ENCODE data around the gene PSIP1.
"Not testable (repeated sequence)": the region's sequence is repeated elsewhere in the genome, so short reads cannot be mapped to it uniquely, and the experiment has no call there.

Gene PSIP1

DNA sequence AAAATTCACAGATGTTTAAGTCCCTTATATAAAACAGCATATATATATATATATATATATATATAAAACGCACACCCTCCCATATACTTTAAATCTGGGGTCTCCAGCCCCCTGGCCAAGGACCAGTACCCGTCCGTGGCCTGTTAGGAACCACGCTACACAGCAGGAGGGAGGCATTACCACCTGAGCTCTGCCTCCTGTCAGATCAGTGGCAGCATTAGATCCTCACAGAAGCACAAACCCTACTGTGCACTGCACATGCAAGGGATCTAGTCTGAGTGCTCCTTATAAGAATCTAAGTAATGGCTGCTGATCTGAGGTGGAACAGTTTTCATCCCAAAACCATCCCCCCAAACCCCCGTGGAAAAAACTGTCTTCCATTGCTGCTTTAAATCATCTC lies 9.0 kb downstream of the PSIP1 start:
- no peak for DNase-seq

DNA sequence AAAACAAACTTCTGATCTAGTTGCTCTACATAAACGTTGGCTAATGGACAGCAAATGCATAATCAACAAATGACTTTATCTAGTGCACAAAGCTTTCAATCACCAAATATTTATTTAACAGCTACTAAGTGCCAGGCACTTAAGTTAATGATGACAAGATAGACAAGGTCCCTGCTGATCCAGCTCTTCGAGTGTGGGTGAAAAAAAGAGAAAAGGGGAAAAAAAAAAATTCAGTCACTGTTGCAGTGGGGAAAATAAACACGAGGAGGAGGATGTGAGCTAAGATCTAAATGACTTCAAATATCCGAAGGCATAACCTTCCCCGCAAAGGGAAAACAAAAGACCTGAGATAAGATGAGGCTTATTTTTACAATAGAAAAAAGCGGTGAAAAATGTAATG lies 9.6 kb downstream of the PSIP1 start:
- DNase-seq, result no peak

DNA sequence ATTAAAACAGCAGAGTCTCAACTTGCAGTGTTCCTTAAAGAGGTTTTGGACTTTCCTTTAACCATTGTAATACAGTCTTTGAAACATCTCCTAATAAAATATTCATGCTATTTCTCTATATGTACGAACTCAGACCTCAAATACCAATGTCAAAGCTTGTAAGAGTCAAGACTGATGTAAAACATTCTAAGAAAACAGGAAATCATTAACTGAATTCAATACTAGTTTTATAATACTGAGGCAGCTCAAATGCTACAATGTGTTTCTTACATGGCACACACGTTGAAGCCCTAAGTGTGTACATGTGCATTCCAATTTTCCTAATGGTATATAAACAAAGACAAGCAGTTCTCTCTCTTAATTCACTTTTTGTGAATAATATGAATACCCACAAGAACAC lies 11.6 kb downstream of the PSIP1 start:
- no peak for DNase-seq

DNA sequence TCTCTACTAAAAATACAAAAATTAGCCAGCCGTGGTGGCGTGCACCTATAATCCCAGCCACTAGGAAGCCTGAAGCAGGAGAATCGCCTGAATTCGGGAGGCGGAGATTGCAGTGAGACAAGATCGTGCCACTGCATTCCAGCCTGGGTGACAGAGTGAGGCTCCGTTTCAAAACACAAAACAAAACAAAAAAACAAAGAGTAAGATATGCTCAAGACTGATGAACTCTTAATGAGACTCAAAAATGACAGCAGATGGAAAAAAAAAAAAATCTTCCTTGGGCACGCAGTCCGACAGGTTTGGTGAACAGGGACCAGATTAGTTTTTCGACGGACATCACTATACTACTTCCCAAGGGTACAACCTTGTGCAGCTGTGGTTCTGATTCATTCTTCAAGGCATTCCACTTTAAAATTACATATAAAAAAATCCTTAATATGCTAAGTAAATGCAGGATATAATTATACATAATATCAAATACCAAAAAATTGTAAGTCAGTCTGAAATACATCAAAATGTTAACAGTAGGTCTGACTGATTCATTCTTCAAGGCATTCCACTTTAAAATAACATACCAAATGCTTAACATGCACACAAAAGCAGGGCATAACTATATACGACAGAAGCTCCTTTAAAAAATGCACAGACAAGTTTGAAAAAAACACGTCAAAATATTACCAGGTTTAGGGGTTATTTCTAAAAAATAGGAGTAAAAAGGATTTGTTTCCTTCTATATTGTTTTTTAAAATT lies 12.3 kb downstream of the PSIP1 start:
- no peak for DNase-seq

DNA sequence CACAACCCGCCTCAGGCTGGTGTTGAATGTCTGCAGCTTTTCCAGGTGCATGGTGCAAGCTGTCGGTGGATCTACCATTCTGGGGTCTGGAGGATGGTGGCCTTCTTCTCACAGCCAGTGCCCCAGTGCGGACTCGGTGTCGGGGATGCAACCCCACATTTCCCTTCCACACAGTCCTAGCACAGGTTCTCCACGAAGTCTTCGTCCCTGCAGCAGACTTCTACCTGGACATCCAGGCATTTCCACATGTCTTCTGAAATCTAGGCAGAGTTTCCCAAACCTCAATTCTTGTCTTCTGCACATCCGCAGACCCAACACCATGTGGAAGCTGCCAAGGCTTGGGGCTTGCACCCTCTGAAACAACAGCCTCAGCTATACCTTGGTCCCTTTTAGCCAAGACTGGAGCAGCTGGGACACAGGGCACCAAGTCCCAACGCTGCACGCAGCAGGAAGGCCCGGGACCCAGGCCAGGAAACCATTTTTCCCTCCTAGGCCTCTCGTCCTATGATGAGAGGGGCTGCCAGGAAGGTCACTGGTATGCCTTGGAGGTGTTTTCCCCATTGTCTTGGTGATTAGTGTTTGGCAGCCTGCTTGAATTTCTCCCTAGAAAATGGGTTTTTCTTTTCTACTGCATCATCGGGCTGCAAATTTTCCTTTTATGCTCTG lies 18.2 kb downstream of the PSIP1 start:
- no peak for DNase-seq

DNA sequence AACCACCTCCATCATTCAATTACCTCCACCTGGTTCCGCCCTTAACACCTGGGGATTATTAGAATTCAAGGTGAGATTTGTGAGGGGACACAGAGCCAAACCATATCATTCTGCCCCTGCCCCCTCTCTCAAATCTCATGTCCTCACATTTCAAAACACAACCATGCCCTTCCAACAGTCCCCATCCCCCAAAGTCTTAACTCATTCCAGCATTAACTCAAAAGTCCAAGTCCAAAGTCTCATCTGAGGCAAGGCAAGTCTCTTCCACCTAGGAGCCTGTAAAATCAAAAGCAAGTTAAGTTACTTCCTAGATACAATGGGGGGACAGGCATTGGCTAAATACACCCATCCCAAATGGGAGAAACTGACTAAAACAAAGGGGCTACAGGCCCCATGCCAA lies 18.8 kb downstream of the PSIP1 start:
- DNase-seq, result no peak

DNA sequence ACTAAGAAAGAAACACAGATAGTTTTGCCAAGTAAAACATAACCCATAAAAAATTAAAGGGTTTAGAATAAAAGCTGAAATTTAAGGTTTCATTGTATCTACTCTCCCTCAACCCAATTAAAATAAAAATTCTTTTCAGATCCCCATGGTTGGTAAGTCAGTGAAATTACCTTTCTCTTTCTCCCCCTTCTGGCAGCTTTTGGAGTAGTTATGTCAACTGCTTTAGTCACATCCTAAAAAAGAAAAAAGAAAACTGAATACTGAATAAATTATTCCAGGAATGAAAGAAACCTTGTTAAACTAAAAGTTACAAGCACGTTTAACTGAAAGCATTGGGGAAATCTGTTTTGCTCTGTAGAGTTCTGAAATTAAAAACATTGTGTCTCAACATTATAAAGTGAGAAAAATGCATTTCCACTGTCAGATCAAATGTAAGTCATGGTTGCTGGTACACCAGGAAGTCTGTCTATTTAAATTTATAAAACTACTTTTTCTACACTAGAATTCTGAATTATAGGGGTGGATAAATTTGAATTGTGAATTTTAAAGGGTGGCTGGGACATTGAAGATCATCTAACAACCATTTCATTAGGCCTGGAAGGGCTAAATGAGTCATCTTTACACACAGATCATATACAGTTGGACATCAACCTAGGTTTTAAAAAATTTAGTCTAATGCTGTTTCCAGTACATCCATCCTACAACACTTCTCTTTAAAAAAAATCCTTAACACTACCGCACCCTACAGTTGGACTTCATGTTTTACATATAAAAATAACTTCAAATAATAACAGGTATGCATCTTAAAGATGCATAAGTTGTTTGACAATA lies 24.7 kb downstream of the PSIP1 start:
- no peak for DNase-seq

DNA sequence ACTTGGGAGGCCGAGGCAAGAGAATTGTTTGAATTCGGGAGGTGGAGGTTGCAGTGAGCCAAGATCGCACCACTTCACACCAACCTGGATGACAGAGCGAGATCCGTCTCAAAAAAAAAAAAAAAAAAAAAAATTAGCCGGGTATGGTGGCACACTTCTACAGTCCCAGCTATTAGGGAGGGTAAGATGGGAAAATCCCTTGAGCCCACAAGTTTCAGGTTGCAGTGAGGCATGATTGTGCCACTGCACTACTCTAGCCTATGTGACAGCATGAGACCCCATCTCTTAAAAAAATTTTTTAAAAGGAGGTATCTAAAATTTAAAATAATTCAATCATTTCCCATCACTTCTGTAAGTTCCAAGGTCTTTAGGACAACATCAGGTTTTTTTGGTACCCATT lies 26.0 kb downstream of the PSIP1 start:
- DNase-seq, result no peak

DNA sequence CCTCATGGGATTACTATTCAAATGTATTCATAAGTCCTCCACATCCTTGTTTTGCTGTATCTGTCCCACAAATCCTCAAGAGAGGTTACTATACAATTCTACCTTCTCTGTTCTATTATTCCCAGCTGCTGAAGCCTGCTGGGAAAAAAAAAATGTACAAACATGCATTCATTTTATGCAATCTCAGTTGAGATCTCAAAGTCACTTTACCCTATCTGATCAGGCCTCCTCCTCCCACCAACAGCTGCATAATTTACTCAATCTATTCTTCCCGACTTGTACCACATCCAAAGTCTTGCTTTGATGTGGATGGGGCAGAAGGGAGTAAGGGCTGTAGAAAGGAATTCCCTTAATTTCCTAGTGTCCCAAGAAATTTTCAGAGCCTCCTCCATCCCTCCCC lies 28.6 kb downstream of the PSIP1 start:
- no peak for DNase-seq

DNA sequence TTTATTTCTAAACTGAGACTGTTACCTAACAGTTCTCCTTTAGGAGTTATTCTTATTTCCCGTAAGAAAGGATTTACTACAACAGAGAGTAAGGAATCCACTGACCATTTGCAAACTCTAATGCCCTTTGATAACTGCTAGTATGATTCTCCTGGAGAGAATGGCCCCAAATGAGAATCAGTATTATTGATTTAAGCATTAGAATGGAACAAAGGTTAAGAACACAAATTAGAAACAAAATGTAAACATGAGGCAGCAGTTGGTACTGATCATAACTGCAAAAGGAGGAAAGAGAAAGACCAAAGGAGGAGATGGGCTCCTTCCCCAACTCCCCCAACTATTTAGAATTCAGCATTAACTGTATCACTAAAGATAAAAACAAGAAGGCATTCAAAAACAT lies 30.7 kb downstream of the PSIP1 start:
- no peak for DNase-seq

DNA sequence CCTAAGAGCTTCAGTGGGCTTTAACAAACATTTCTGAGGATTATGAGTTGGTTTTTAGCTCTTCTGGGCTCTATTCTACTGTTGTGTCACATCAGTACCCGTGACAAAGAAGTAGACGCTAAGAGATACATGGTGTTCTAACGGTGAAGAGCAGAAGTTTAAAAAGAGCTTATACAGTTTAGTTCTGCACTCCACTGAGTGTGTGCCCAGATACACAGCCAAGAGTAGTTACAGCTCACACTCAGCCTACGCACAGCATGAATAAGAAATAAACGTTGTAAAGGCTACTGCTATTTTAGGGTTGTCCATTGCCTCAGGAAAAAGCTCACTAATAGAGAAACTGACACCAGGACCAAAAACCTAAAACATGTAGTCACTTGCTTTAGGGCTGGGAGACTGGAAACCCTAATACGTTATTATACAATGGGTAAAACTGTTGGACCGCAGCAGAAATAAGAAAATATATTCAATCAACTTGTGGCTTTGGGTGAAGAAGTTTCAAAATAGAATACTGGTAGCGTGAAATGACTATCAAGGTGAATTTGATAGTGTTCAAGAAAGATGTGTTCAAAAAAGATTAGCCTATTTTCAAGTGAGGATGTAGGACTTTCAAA lies 34.7 kb downstream of the PSIP1 start:
- no peak for DNase-seq

DNA sequence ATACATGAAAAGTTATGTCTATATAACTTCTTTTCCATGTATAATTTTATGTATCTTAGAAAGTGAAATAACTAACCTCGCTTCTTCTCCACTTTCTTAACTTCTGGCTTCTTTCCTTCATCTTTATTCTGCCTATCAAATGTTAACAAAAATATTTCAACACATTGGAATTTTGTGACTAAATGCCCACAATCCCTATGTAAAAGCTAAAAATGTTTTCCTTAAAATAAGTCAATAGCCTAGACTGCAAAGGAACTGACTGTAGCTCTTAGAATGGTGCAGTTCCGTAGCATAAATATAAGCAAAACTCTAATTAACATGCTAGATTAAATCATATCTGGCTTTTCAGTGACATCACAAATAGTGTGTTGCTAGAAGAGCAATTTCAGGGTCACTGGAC lies 40.9 kb downstream of the PSIP1 start:
- DNase-seq, result no peak

DNA sequence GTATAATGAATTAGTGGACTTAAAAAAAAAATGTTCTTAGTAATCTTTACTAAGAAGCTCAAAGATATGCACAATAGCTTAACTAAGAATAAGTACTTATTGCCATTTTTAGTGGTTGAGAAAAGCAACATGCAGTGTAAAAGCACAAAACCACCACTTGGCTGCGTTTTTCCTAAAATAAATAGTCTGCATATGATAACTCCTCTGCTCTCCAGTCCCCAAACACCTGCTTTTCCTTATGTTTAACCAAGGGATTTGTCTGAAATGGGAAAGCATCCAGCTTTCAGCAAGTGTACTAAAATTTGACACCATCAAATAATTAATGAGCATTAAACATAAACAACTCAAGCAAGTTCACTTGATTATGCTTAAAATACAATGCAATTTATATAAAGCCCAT lies 41.4 kb downstream of the PSIP1 start:
- DNase-seq, result no peak

DNA sequence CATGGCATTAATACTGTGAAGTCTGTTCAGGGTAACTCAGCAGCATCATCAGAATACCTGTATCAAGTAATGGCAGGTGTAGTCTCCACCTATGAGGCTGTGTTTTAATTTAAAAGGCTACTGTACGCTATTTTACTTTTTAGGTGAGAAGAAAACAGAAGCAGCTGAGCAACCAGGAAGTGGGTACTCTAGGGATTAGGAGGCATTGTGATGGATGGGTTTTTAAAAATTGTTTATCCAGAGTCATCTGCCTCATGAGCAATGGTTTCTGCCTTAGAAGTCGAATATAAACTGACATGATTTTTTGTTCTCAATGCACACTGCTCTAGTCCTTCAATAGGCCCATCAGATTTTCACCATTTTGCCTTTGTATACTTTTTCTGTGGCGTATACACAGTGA lies 42.6 kb downstream of the PSIP1 start:
- DNase-seq, result no peak

DNA sequence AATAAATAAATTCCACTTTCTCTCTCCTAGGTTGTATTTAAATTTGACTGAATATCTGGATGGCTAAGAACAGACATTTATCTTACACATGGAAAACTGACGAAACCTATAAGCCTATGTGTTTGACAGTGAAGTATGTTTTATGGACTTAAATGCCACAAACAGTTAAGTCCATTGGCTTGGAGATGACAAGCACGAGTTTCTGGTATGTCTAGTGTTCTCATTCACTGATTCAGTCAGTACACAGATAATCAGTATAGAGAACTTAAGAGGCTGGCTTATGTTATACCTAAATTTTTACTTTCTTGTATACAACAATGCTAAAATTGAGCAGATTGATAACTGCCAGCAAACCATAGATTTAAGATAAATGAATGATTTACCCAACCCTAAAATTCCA lies 49.2 kb downstream of the PSIP1 start:
- DNase-seq, result no peak

DNA sequence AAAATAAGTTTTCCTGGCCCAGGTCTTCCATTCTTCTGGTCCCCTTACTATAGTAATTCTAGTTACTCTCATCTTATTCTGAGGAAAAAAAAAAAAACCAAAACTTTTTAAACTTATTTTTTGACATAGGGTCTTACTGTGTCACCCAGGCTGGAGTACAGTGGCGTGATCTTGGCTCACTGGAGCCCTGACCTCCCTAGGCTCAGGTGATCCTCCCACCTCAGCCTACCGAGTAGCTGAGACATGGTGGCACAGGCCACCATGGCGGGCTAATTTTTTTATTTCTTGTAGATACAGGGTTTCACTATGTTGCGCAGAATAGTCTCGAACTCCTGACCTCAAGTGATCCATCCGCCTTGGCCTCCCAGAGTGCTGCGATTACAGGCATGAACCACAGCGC lies 49.7 kb downstream of the PSIP1 start:
- no peak for DNase-seq

DNA sequence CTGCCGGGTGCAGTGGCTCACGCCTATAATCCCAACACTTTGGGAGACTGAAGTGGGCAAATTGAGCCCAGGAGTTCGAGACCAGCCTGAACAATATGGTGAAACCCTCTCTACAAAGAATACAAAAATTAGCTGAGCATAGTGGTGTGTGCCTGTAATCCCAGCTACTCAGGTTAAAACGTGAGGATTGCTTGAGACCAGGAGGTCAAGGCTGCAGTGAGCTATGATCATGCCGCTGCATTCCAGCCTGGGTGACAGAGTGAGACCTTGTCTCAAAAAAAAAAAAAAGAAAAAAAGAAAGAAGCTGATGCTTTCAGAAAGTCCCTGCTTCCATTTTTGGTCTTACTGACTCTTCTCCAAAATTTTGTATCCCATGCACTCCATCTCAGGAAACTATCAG lies 56.8 kb downstream of the PSIP1 start:
- DNase-seq, result no peak

DNA sequence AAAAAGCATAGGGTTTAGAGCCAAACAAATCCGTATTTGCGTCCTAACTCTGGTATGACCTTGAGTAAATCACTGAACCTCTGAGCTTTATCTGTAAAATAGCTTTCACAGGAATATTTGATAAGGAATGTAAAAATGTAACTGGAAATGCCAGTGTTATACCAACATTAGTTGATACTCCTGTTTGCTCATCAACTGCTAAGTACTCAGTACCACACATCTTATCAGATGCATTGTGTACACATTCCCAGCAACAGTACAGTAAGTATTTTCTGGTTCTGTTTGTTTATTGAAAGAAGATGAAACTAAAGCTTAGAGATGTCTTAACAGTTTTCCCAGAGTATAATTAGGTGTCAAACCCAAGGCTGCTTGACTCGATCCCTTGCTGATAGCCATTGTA lies 66.6 kb downstream of the PSIP1 start:
- no peak for DNase-seq

DNA sequence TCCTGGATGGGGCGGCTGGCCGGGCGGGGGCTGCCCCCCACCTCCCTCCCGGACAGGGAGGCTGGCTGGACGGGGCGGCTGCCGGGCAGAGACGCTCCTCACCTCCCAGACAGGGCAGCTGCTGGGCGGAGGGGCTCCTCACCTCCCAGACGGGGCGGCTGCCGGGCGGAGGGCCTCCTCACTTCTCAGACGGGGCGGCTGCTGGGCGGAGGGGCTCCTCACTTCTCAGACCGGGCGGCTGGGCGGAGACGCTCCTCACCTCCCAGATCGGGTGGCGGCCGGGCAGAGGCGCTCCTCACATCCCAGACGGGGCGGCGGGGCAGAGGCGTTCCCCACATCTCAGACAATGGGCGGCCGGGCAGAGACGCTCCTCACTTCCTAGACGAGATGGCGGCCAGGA lies 68.5 kb downstream of the PSIP1 start:
- not testable (repeated sequence) for DNase-seq

DNA sequence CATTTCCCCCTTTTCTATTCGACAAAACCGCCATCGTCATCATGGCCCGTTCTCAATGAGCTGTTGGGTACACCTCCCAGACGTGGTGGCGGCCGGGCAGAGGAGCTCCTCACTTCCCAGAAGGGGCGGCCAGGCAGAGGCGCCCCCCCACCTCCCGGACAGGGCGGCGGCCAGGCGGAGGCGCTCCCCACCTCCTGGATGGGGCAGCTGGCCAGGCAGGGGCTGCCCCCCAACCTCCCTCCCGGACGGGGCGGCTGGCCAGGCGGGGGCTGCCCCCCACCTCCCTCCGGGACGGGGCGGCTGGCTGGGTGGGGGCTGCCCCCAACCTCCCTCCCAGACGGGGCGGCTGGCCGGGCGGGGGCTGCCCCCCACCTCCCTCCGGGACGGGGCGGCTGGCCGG lies 68.9 kb downstream of the PSIP1 start:
- not testable (repeated sequence) for DNase-seq

DNA sequence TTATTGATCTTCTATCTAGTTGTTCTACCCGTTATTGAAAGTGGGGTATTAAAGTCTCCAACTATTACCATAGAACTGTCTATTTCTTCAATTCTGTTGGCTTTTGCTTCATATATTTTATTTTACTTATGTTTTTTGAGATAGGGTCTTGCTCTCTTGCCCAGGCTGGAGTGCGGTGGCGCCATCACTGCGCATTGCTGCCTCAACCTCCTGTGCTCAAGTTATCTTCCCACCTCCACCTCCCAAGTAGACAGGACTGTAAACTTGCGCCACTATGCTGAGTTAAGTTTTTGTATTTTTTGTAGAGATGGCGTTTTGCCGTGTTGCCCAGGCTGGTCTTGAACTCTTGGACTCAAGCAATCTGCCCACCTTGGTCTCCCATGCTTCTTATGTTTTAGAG lies 71.9 kb downstream of the PSIP1 start:
- no peak for DNase-seq

DNA sequence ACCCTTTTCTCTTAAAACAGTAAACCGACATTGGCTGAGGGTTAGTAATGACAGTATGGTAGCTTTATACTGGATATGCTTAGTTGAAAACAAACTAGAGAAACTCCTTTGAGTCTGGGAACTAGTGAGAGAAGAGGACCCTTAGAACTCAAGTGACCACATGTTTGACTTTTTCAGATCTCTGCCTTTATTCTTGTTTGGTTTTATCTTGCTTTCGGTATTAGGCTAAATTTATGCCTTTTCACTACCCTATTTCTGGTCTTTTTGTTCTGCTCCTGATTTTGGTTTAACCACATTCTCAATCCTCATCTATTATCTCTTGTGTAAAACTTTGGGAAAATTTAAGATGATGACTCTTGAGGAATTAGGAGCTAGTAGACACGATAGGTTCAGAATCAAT lies 77.1 kb downstream of the PSIP1 start:
- DNase-seq, result no peak

DNA sequence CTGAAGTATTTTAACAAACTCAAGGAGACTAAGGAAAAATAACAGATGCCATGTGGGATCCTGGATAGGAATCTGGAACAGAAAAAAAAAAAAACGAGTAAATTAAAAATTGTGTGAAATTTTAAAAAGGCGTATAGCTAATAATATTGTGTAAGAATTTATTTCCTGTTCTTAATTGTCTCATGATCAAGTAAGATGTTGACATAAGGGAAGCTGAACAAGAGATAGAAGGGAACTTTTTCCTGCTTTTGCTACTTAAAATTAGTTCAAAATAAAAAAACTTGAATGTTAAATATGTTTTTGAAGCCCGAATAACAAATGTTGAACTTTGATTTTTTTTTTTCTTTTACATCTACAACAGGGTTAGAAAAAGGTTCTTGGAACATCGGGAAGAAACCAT lies 77.6 kb downstream of the PSIP1 start:
- DNase-seq, result no peak
